Vagina (tissue), 2 donors: Measurements from ENCODE around the gene FBXO28.

Experiments used
- POLR2A ChIP-seq, 2 donors: fragments of 450-650 bp; IDR thresholded peaks; one replicate each; pipeline ENCODE4 v1.6.1; 2017; ENCODE audit warnings: antibody characterized with exemption in 2 of 2, mild to moderate bottlenecking in 2 of 2, moderate library complexity in 2 of 2
- POLR2AphosphoS5 ChIP-seq, 2 donors: sonication (generic); formaldehyde crosslinking; IDR thresholded peaks; one replicate each; pipeline ENCODE4 v1.9.0; 2017; ENCODE audit warnings: antibody characterized with exemption in 2 of 2, mild to moderate bottlenecking in 2 of 2, low read depth in 1 of 2; ENCODE audit not compliant: insufficient read depth in 1 of 2
- TF ChIP-seq, protein P1 (sequence below), 3 experiments: fragments of 450-650 bp in 2 of 3; fragments of 200-600 bp in 1 of 3; sonication (generic) in 1 of 3; IDR thresholded peaks; one replicate each; pipeline ENCODE4 v1.5.1; 2017 to 2019; ENCODE audit warnings: antibody characterized with exemption in 3 of 3, mild to moderate bottlenecking in 2 of 3, moderate library complexity in 2 of 3

DNA sequence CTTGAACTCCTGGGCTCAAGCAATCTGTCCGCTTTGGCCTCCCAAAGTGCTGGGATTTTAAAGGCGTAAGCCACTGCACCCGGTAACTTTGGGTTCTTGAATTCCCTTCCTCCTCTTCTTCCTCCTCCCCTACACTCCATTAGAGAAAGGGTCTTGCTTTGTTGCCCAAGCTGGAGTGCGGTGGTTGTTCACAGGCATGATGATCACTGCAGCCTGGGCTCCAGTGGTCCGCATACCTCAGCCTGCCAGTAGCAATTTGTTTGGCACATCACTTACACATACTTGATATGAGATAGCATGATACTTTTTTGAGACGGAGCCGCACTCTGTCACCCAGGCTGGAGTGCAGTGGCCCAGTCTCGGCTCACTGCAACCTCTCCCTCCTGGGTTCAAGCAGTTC, 71.3 kb downstream of the FBXO28 start:
- TF ChIP-seq, protein P1, sequence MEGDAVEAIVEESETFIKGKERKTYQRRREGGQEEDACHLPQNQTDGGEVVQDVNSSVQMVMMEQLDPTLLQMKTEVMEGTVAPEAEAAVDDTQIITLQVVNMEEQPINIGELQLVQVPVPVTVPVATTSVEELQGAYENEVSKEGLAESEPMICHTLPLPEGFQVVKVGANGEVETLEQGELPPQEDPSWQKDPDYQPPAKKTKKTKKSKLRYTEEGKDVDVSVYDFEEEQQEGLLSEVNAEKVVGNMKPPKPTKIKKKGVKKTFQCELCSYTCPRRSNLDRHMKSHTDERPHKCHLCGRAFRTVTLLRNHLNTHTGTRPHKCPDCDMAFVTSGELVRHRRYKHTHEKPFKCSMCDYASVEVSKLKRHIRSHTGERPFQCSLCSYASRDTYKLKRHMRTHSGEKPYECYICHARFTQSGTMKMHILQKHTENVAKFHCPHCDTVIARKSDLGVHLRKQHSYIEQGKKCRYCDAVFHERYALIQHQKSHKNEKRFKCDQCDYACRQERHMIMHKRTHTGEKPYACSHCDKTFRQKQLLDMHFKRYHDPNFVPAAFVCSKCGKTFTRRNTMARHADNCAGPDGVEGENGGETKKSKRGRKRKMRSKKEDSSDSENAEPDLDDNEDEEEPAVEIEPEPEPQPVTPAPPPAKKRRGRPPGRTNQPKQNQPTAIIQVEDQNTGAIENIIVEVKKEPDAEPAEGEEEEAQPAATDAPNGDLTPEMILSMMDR (IDR thresholded peaks at IDR 0.05): no peak
- no peak for TF ChIP-seq POLR2A (IDR thresholded peaks at IDR 0.05)
- no peak for TF ChIP-seq POLR2AphosphoS5 (IDR thresholded peaks at IDR 0.05; ENCODE audit: insufficient read depth in 1 of 2, low read depth in 1 of 2)
